ACC112 (cell line): ENCODE results near the gene ADAMTS15.

Source experiments
- H2AFZ ChIP-seq: fragments of 200-600 bp; sonication (generic); one replicate; pipeline ENCODE4 v1.6.0; 2017; ENCODE audit warnings: antibody characterized with exemption, low read length; ENCODE audit not compliant: unreplicated experiment
- H3K27ac ChIP-seq: fragments of 200-600 bp; sonication (generic); 2 replicates; pipeline ENCODE4 v1.5.1; 2014; ENCODE audit warnings: low read depth, mild to moderate bottlenecking, antibody characterized with exemption, low read length, moderate library complexity
- H3K27me3 ChIP-seq: fragments of 200-600 bp; sonication (generic); 2 replicates; pipeline ENCODE4 v1.6.1; 2014; ENCODE audit warnings: mild to moderate bottlenecking, antibody characterized with exemption, low read length, moderate library complexity, mixed read lengths; ENCODE audit not compliant: insufficient read depth
- H3K36me3 ChIP-seq: fragments of 200-600 bp; sonication (generic); 2 replicates; pipeline ENCODE4 v1.6.1; 2016; ENCODE audit warnings: mild to moderate bottlenecking, antibody characterized with exemption, low read length, moderate library complexity, mixed read lengths; ENCODE audit not compliant: insufficient read depth
- H3K4me1 ChIP-seq: fragments of 200-600 bp; sonication (generic); one replicate; pipeline ENCODE4 v1.6.1; 2016; ENCODE audit warnings: low read length, mixed read lengths; ENCODE audit not compliant: insufficient read depth, unreplicated experiment, control insufficient read depth
- H3K4me3 ChIP-seq: fragments of 200-600 bp; sonication (generic); 2 replicates; pipeline ENCODE4 v1.5.1; 2014; ENCODE audit warnings: mild to moderate bottlenecking, low read depth, low read length
- H3K79me2 ChIP-seq: fragments of 200-600 bp; sonication (generic); one replicate; pipeline ENCODE4 v1.6.0; 2016; ENCODE audit warnings: low read length; ENCODE audit not compliant: control insufficient read depth, unreplicated experiment, insufficient read depth

Gene ADAMTS15

DNA sequence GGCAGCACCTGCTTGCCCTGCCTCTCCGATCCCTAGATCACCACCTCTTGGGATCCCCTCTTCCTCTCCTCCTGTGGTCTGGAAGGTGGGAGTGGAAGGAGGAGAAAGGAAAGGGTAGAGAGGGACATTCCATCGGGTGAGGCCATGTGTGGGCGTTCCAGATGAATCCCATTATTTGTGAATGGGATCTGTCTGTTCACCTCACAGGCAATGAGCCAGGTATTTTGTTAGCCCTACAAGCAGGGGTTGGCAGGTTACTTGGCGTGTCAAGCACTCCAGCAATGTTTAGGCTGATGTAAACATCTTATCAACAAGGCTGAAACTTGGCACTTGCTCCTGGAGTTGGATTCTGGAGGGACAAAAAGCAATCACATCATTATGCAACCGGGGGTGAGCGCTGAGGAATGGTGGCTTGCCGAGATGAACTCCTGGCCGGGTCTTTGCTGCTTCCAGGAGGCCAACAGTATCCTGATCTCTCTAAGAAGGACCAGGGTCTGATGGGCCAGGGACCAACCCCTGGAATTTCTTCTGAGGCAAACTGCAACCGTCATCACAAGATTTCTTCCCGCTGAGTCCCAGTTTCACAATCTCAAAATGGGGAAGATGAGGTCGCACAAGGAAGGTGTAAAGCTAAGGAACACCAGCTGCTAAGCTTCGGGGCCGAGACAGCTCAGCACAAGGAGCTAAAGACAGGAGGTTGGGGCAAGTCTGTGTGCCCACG lies 27.8 kb upstream of the ADAMTS15 start:
- H3K79me2 ChIP-seq = no peaks in the 10 kb centered on the region
- H3K36me3 ChIP-seq = no peaks in the 10 kb centered on the region
- no peaks in the 10 kb centered on the region for H3K4me1 ChIP-seq
- H2AFZ ChIP-seq = no peak overlapping the region
- no peak overlapping the region for H3K4me3 ChIP-seq
- no peak overlapping the region for H3K27ac ChIP-seq
- peaks cover 38% of the 10 kb centered on the region for H3K27me3 ChIP-seq

DNA sequence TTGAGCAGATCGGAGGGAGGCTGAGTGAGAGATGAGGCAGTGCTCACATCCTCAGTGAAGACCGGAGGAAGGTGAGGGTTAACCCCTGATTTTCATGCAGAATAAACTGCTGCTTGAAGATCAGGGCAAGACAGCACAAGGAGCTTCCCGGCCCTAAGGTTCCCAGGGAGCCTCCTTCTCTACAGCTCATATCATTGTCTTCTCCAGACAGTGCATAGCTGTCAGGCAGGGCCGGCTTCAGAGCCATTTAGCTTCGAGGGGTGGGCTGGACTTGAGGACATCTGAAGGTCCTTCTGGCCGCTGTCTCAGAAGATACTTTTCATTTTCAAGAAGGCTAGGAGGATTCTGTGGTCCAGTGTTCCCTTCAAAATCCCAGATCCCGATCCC lies 27.3 kb upstream of the ADAMTS15 start:
- no peaks in the 10 kb centered on the region for H3K79me2 ChIP-seq
- no peak overlapping the region for H3K4me3 ChIP-seq
- H3K27me3 ChIP-seq = peaks cover 44% of the 10 kb centered on the region
- no peak overlapping the region for H2AFZ ChIP-seq
- no peaks in the 10 kb centered on the region for H3K36me3 ChIP-seq
- H3K27ac ChIP-seq = no peak overlapping the region
- H3K4me1 ChIP-seq = no peaks in the 10 kb centered on the region

GRCh38 chr11:130421697-130422096 lies 26.7 kb upstream of the ADAMTS15 start:
- Histone ChIP-seq H3K4me3 (no peak overlapping the region), H3K36me3 (no peaks in the 10 kb centered on the region), H3K4me1 (no peaks in the 10 kb centered on the region), H3K79me2 (no peaks in the 10 kb centered on the region), H2AFZ (no peak overlapping the region), H3K27ac (no peak overlapping the region), H3K27me3 (peaks cover 49% of the 10 kb centered on the region)

DNA sequence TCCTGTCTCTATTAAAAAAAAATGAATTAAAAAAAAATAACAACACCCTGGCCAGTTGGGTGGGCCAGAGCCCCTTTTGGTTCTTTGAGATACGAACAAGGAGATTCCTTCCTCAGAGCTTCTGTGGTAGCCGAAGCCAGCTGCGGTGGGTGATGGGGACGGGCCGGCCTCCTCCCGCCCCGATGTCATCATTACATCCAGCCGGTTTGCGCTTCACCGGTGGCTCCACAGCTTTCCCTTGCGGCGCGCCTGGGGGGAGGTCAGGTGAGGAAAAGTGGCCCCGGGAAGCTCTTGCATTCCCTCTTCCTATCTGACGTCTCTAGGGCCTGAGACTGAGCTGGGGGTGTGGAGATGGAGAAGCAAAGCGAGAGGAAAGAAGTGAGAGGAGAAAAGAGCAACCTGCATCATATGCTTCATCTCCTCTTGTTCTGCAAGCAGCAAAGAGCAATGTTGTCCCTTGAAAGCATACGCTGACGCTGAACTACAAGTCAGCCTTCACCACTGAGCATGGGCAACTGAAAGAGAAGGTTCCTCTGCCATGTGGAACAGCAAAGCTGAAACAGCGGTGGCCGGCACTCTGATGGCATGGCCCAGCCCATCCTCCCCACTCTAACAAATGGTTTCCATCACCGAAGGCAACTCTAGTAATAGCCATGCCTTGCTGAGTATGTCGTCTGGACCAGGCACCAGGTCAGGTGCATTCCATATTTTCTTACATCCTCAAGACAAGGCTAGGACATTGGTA lies 26.0 kb upstream of the ADAMTS15 start:
- no peaks in the 10 kb centered on the region for H3K36me3 ChIP-seq
- H3K4me3 ChIP-seq = no peak overlapping the region
- H3K4me1 ChIP-seq = no peaks in the 10 kb centered on the region
- H2AFZ ChIP-seq = no peak overlapping the region
- H3K27me3 ChIP-seq = peaks cover 56% of the 10 kb centered on the region
- no peaks in the 10 kb centered on the region for H3K79me2 ChIP-seq
- H3K27ac ChIP-seq = no peak overlapping the region

DNA sequence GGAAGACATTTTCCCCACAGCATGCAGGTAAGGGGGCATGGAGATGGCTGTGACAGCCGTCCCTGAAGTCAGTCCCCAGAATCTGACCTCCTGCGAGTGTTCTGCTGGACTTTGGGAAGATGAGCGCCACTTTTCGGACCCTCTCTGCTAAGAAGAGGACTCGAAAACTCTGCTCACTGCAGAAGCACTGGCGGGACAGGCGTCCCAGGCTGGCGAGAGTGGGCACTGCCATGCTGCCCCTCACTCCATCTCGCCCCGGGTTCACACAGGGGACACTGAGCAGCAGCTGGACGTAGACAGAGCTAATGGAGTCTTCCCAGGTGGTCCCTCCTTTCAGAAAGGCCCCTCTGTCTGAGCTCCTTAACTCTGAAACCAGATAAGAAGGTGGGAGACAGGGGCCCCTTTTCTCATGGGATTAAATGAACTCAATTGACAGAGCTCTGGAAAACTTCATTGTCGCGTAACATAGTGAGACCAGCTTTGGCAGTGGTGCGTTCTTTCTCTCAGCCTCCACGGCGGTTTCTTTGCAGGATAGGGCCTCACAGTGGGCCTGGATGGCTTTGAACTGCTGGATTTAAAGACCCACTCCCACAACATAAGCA lies 24.8 kb upstream of the ADAMTS15 start:
- no peak overlapping the region for H3K4me3 ChIP-seq
- no peaks in the 10 kb centered on the region for H3K4me1 ChIP-seq
- no peaks in the 10 kb centered on the region for H3K36me3 ChIP-seq
- H3K79me2 ChIP-seq = no peaks in the 10 kb centered on the region
- no peak overlapping the region for H3K27ac ChIP-seq
- peaks cover 66% of the 10 kb centered on the region for H3K27me3 ChIP-seq
- no peak overlapping the region for H2AFZ ChIP-seq

GRCh38 chr11:130424613-130425140 lies 23.8 kb upstream of the ADAMTS15 start:
- no peak overlapping the region for H3K4me3 ChIP-seq
- no peak overlapping the region for H2AFZ ChIP-seq
- H3K36me3 ChIP-seq = no peaks in the 10 kb centered on the region
- H3K27ac ChIP-seq = no peak overlapping the region
- no peaks in the 10 kb centered on the region for H3K79me2 ChIP-seq
- H3K27me3 ChIP-seq = peaks cover 76% of the 10 kb centered on the region
- H3K4me1 ChIP-seq = no peaks in the 10 kb centered on the region

DNA sequence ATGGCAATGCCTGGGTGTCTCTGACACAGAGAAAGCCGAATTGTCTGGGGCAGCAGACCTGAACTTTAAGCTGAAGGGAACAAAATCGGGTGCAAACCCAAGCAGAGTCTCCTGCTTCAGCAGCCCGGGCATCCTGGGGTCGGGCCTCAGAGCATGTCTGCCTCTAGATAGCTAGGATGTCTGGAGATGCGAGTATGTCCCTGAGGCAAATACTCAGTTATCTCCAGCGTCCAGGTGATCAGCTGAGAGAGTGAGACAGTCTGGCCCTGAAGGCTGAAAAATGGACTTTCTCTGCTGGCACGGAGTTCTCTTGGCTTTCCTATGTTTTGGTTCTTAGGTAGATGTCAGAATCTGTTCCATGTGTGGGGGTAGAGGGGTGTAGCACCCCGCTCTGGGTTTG lies 23.3 kb upstream of the ADAMTS15 start:
- Histone ChIP-seq H3K79me2 (no peaks in the 10 kb centered on the region), H3K27ac (no peak overlapping the region), H3K27me3 (peaks cover 81% of the 10 kb centered on the region), H3K4me3 (no peak overlapping the region), H2AFZ (no peak overlapping the region), H3K4me1 (no peaks in the 10 kb centered on the region), H3K36me3 (no peaks in the 10 kb centered on the region)

GRCh38 chr11:130426223-130426836 lies 22.1 kb upstream of the ADAMTS15 start:
- Histone ChIP-seq H3K4me3 (no peak overlapping the region), H3K4me1 (no peaks in the 10 kb centered on the region), H3K36me3 (no peaks in the 10 kb centered on the region), H2AFZ (no peak overlapping the region), H3K79me2 (no peaks in the 10 kb centered on the region), H3K27me3 (peaks cover 77% of the 10 kb centered on the region), H3K27ac (no peak overlapping the region)

DNA sequence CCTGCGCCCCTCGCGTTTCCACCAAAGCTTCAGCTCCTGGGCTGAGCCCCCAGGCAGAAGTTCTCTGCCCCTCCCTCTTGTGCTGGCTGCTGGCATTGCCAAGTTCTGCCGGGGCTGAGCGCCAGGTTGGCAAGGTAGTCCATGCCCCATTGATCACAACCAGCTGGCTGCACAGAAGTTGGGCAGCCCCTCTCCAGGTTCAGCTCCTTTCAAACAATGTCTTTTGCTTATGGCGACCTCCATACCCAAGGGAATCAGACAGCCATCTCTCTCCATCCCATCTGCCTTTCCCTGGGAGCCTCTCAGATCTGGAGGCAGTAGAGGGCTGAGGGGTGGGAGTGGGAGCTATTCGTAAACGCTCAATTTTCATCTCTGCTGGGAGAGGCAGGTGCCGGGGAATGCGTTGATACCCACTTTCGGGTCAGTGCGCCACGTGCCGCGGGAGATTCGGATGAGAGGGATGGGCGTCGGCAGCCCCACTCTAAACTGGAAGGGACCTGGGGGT lies 21.6 kb upstream of the ADAMTS15 start:
- H2AFZ ChIP-seq = no peak overlapping the region
- no peak overlapping the region for H3K27ac ChIP-seq
- H3K27me3 ChIP-seq = peaks cover 71% of the 10 kb centered on the region
- H3K36me3 ChIP-seq = no peaks in the 10 kb centered on the region
- no peak overlapping the region for H3K4me3 ChIP-seq
- H3K4me1 ChIP-seq = peaks cover 2% of the 10 kb centered on the region
- no peaks in the 10 kb centered on the region for H3K79me2 ChIP-seq

GRCh38 chr11:130427581-130428315 lies 20.7 kb upstream of the ADAMTS15 start:
- Histone ChIP-seq H3K4me1 (peaks cover 3% of the 10 kb centered on the region), H3K36me3 (no peaks in the 10 kb centered on the region), H3K27ac (no peak overlapping the region), H3K4me3 (peak overlapping the region; percentile 63), H2AFZ (peak overlapping the region; percentile 38), H3K79me2 (no peaks in the 10 kb centered on the region), H3K27me3 (peaks cover 68% of the 10 kb centered on the region)
